Smooth muscle cell (in vitro differentiated cells): ENCODE measurements around the gene MEF2D. TPM values are rescaled to one million over a fixed set of nuclear protein-coding genes. Genes with fewer than 3 reads are reported as not detected.

Source experiments
- DNase-seq: peaks from one replicate; lab custom pipeline; 2025; ENCODE audit not compliant: unreplicated experiment; lab: John Stamatoyannopoulos, UW
- H2AFZ ChIP-seq: fragments of 200-600 bp; sonication (generic); 2 replicates; pipeline ENCODE4 v1.6.0; 2016; ENCODE audit warnings: antibody characterized with exemption, low read depth, mild to moderate bottlenecking
- H3F3A ChIP-seq: fragments of 200-600 bp; sonication (generic); 2 replicates; pipeline ENCODE4 v1.6.0; 2017; ENCODE audit warnings: antibody characterized with exemption, low read depth
- H3K27ac ChIP-seq: fragments of 200-600 bp; sonication (generic); 2 replicates; pipeline ENCODE4 v1.5.1; 2016; ENCODE audit warnings: low read depth, mild to moderate bottlenecking
- H3K27me3 ChIP-seq: fragments of 200-600 bp; sonication (generic); 2 replicates; pipeline ENCODE4 v1.6.1; 2016; ENCODE audit warnings: low read depth, mild to moderate bottlenecking
- H3K36me3 ChIP-seq: fragments of 200-600 bp; sonication (generic); 2 replicates; pipeline ENCODE4 v1.5.1; 2016; ENCODE audit warnings: low read depth
- H3K4me1 ChIP-seq: fragments of 200-600 bp; sonication (generic); 2 replicates; pipeline ENCODE4 v1.5.1; 2016; ENCODE audit warnings: low read depth
- H3K4me2 ChIP-seq: fragments of 200-600 bp; sonication (generic); 2 replicates; pipeline ENCODE4 v1.6.0; 2016; ENCODE audit warnings: mild to moderate bottlenecking
- H3K4me3 ChIP-seq: fragments of 200-600 bp; sonication (generic); 2 replicates; pipeline ENCODE4 v1.5.1; 2016; ENCODE audit warnings: mild to moderate bottlenecking
- H3K79me2 ChIP-seq: fragments of 200-600 bp; sonication (generic); 2 replicates; pipeline ENCODE4 v1.6.0; 2016; ENCODE audit warnings: low read depth, mild to moderate bottlenecking
- H3K9ac ChIP-seq: fragments of 200-600 bp; sonication (generic); 2 replicates; pipeline ENCODE4 v1.6.0; 2016; ENCODE audit warnings: low read depth
- H3K9me3 ChIP-seq: fragments of 200-600 bp; sonication (generic); replicated peaks from 2 replicates; pipeline ENCODE4 v1.5.1; 2016; ENCODE audit warnings: low read depth
- H4K20me1 ChIP-seq: fragments of 200-600 bp; sonication (generic); 2 replicates; pipeline ENCODE4 v1.6.0; 2016; ENCODE audit warnings: low read depth
- WGBS: methylation state at CpG from one replicate; pipeline ENCODE4 v1.1.7; 2016; ENCODE audit warnings: low lambda C conversion rate; 5-methylcytosine and 5-hydroxymethylcytosine counted together
- polyA plus RNA-seq: library from polyadenylated mRNA; unstranded; fragments of >200 nt; fragmentation: Nextera tagmentation; extraction: Ambion mirVana; gene quantifications from 2 replicates; pipeline ENCODE4 v1.2.1, GENCODE V29; 2016
- total RNA-seq: library from RNA; depleted of rRNA; stranded (reverse); fragments of >200 nt; gene quantifications from 2 replicates; pipeline ENCODE4 v1.2.3, GENCODE V29; 2014
- TF ChIP-seq, protein P1 (sequence below): fragments of 200-600 bp; sonication (generic); IDR thresholded peaks from 2 replicates; pipeline ENCODE4 v1.5.1; 2017; ENCODE audit warnings: borderline replicate concordance, mild to moderate bottlenecking, antibody characterized with exemption; ENCODE audit not compliant: insufficient read depth, poor library complexity, severe bottlenecking

The MEF2D gene
- total and polyA plus RNA-seq, 2 experiments from 2014 or later = 23.2 to 45.6 TPM

DNA sequence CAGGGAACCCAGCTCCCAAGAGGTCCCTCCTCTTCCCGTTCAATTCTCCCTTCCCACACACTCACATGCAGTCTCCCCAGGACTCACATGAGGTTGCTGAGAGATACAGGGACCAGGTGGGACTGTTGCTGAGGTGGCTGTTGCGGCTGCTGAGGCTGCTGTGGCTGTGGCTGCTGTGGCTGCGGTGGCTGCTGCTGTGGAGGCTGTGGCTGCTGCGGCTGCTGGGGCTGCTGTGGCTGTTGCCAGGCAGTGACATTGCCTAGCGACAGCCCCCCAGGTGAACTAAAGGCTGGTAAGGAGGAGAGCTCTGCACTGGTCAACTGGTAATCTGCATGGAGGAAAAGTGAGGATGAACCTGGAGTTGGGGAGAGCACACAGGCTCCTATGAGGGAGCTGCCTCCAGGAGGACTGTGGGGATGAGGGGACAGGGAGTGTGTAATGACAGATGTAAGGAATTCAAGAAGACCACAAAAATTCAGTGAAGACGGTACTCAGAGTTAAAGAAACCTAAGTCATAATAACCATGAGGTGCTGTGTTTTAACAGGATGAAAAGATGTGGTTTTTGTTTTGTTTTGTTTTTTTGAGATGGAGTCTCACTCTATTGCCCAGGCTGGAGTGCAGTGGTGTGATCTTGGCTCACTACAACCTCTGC is 31.8 kb downstream of the MEF2D start:
- no peaks in the 10 kb centered on the region for H3K79me2 ChIP-seq
- H3K4me1 ChIP-seq = no peaks in the 10 kb centered on the region
- H3K27ac ChIP-seq = no peak overlapping the region
- H3F3A ChIP-seq = peaks cover 4% of the 10 kb centered on the region
- H3K9ac ChIP-seq = no peak overlapping the region
- H3K27me3 ChIP-seq = no peaks in the 10 kb centered on the region
- H4K20me1 ChIP-seq = peaks cover 98% of the 10 kb centered on the region
- no peak overlapping the region for H3K4me3 ChIP-seq
- H3K36me3 ChIP-seq = peaks cover 2% of the 10 kb centered on the region
- H3K4me2 ChIP-seq = no peak overlapping the region
- H3K9me3 ChIP-seq = no peaks in the 10 kb centered on the region
- TF ChIP-seq, protein P1, sequence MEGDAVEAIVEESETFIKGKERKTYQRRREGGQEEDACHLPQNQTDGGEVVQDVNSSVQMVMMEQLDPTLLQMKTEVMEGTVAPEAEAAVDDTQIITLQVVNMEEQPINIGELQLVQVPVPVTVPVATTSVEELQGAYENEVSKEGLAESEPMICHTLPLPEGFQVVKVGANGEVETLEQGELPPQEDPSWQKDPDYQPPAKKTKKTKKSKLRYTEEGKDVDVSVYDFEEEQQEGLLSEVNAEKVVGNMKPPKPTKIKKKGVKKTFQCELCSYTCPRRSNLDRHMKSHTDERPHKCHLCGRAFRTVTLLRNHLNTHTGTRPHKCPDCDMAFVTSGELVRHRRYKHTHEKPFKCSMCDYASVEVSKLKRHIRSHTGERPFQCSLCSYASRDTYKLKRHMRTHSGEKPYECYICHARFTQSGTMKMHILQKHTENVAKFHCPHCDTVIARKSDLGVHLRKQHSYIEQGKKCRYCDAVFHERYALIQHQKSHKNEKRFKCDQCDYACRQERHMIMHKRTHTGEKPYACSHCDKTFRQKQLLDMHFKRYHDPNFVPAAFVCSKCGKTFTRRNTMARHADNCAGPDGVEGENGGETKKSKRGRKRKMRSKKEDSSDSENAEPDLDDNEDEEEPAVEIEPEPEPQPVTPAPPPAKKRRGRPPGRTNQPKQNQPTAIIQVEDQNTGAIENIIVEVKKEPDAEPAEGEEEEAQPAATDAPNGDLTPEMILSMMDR = no peak
- 84% methylated on average over 6 of the region's 6 CpGs for WGBS
- H2AFZ ChIP-seq = no peak overlapping the region
- DNase-seq = no peak

DNA sequence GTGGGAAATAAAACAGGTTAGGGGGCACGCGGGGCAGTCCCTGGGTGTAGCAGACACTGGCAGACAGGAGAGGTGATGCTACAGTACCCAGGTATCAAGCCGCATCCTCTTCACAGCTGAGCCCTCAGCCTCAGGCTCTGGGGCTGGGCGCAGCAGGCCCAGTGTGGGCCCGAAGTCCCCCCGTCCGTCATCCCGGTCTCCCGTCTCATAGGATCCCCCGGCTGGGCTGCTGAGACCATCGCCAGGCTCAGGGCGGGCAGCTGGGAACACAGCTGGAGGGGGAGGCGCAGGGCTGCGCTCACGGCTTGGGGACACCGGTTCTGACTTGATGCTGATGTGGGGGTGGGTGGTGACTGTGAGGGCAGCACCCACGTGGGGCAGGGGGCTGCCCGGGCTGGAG is 32.7 kb downstream of the MEF2D start:
- peaks cover 95% of the 10 kb centered on the region for H4K20me1 ChIP-seq
- no peak overlapping the region for H2AFZ ChIP-seq
- H3K79me2 ChIP-seq = no peaks in the 10 kb centered on the region
- no peak overlapping the region for H3K4me2 ChIP-seq
- H3K27me3 ChIP-seq = no peaks in the 10 kb centered on the region
- H3K9me3 ChIP-seq = no peaks in the 10 kb centered on the region
- H3F3A ChIP-seq = peaks cover 4% of the 10 kb centered on the region
- WGBS = 93% methylated on average over 13 of the region's 18 CpGs
- TF ChIP-seq, protein P1 = no peak
- no peaks in the 10 kb centered on the region for H3K36me3 ChIP-seq
- no peak for DNase-seq
- H3K9ac ChIP-seq = no peak overlapping the region
- no peak overlapping the region for H3K4me3 ChIP-seq
- H3K27ac ChIP-seq = no peak overlapping the region
- no peaks in the 10 kb centered on the region for H3K4me1 ChIP-seq

DNA sequence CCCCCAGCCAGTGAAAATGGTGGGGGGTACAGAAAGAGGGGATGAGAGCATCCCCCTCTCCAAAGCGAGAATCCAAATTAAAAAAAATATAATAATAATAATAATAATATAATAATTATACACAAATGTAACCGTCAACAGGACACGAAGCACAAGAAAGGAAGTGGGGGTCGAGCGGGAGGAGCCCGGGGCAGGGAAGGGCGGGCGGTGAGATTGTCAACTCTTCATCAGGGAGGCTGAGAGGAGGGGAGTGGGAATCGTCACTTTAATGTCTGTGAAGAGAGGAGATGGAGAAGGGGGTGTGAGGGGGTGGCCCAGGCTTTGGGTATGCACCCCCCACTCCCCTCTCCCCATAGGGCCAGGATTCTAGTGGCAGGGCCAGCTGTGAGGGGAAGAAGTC is 33.2 kb downstream of the MEF2D start:
- Histone ChIP-seq H3K79me2 (no peaks in the 10 kb centered on the region), H3K36me3 (no peaks in the 10 kb centered on the region), H3K9ac (no peak overlapping the region), H3F3A (peaks cover 4% of the 10 kb centered on the region), H3K27ac (no peak overlapping the region), H3K4me2 (no peak overlapping the region), H3K4me3 (no peak overlapping the region), H3K27me3 (no peaks in the 10 kb centered on the region), H2AFZ (no peak overlapping the region), H4K20me1 (peaks cover 92% of the 10 kb centered on the region), H3K4me1 (no peaks in the 10 kb centered on the region), H3K9me3 (no peaks in the 10 kb centered on the region)
- WGBS = 93% methylated on average over 9 of the region's 9 CpGs
- TF ChIP-seq, protein P1 = no peak
- no peak for DNase-seq
